Upper lobe of left lung (tissue), 4 donors: ENCODE data around the gene FANCC.

Source experiments
- EP300 ChIP-seq, 4 donors: sonication (generic); formaldehyde crosslinking; IDR thresholded peaks; one replicate each; pipeline ENCODE4 v1.5.1; 2017; ENCODE audit warnings: antibody characterized with exemption in 4 of 4, control low read depth in 2 of 4
- POLR2AphosphoS5 ChIP-seq, 2 donors: sonication (generic); formaldehyde crosslinking; IDR thresholded peaks; one replicate each; pipeline ENCODE4 v1.5.1; 2017; ENCODE audit warnings: antibody characterized with exemption in 2 of 2
- TF ChIP-seq, protein P1 (sequence below), 6 experiments: fragments of 450-650 bp in 4 of 6; fragments of 200-600 bp in 2 of 6; sonication (generic) in 2 of 6; IDR thresholded peaks; one replicate each; pipeline ENCODE4 v1.5.1; 2016 to 2019; ENCODE audit warnings: antibody characterized with exemption in 6 of 6

DNA sequence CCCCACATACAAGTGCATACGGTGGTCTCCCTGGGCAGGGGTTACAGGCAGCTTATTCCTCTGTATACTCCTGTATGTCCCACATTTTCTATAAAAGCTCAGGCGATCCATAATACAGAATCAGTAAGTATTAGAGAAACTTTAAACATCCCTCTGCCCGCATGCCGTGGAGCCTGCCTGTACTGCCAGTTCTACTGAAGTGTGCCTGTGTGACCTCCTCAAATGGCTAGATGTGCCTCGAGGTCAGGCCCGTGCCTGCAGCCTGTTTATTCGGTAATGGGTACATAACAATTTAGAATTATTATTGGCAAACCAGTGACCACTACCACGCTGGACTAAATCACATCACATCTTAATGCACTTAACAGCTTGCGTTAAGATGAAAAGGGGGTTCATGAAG lies 190.8 kb downstream of the FANCC start:
- TF ChIP-seq EP300 (IDR thresholded peaks at IDR 0.05), result no peak
- TF ChIP-seq POLR2AphosphoS5 (IDR thresholded peaks at IDR 0.05), result no peak
- TF ChIP-seq, protein P1, sequence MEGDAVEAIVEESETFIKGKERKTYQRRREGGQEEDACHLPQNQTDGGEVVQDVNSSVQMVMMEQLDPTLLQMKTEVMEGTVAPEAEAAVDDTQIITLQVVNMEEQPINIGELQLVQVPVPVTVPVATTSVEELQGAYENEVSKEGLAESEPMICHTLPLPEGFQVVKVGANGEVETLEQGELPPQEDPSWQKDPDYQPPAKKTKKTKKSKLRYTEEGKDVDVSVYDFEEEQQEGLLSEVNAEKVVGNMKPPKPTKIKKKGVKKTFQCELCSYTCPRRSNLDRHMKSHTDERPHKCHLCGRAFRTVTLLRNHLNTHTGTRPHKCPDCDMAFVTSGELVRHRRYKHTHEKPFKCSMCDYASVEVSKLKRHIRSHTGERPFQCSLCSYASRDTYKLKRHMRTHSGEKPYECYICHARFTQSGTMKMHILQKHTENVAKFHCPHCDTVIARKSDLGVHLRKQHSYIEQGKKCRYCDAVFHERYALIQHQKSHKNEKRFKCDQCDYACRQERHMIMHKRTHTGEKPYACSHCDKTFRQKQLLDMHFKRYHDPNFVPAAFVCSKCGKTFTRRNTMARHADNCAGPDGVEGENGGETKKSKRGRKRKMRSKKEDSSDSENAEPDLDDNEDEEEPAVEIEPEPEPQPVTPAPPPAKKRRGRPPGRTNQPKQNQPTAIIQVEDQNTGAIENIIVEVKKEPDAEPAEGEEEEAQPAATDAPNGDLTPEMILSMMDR (IDR thresholded peaks at IDR 0.05), result no peak
